Suppressor macrophage treated with lipopolysaccharide for 1 hour (primary cell): ENCODE measurements around the gene TMEM175.
A peak's percentile ranks its signal among the peaks of the same experiment; 100 is the strongest.
"Not testable (repeated sequence)": the region's sequence is repeated elsewhere in the genome, so short reads cannot be mapped to it uniquely, and the experiment has no call there.

Source experiments
- DNase-seq, 3 donors: peaks; one replicate each; pipeline ENCODE4 v3.0.0-alpha.2; 2020 to 2022

Gene TMEM175

GRCh38 chr4:972651-973424 is 40.6 kb downstream of the TMEM175 start:
- peak in 2 of 3 donors; percentile 45 to 65 for DNase-seq

- peak; percentile 93 to 98 (median 98) for DNase-seq
These were observed 41.5 kb downstream of the TMEM175 start, which contains the start of gene DGKQ for GRCh38 chr4:973431-974397. Gene DGKQ, minus strand, starts transcription at chr4:973569. Its CDS starts 87 bp downstream, at chr4:973482.

GRCh38 chr4:974668-975067 is 42.4 kb downstream of the TMEM175 start:
- DNase-seq: no peak

- DNase-seq: not testable (repeated sequence)
These were observed 43.8 kb downstream of the TMEM175 start for GRCh38 chr4:976016-976415.

GRCh38 chr4:978957-979701 is 46.9 kb downstream of the TMEM175 start:
- DNase-seq: peak; percentile 71 to 81 (median 77)

DNA sequence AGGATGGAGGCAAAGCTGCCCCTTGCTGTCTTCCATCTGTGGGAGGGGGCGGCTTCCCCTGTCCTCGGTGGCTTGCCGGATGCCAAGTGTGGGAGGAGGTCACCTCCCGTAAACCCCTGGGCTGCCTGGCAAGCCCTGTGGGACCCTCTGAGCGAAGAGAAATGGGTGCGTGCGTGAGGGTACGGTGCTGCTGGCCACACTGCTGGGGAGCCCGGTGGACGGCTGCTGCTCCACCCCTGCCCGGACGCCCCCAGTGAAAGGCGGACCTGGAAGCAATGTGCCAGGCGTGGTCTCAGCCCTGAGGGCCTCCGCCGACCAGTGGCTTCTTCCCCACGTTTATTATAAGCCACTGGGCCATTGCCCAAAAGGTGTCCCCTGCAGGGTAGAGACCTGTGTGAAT is 50.0 kb downstream of the TMEM175 start:
- DNase-seq: no peak

GRCh38 chr4:982814-983213 is 50.6 kb downstream of the TMEM175 start:
- DNase-seq: no peak

GRCh38 chr4:984336-985054 is 52.2 kb downstream of the TMEM175 start:
- DNase-seq: no peak

DNA sequence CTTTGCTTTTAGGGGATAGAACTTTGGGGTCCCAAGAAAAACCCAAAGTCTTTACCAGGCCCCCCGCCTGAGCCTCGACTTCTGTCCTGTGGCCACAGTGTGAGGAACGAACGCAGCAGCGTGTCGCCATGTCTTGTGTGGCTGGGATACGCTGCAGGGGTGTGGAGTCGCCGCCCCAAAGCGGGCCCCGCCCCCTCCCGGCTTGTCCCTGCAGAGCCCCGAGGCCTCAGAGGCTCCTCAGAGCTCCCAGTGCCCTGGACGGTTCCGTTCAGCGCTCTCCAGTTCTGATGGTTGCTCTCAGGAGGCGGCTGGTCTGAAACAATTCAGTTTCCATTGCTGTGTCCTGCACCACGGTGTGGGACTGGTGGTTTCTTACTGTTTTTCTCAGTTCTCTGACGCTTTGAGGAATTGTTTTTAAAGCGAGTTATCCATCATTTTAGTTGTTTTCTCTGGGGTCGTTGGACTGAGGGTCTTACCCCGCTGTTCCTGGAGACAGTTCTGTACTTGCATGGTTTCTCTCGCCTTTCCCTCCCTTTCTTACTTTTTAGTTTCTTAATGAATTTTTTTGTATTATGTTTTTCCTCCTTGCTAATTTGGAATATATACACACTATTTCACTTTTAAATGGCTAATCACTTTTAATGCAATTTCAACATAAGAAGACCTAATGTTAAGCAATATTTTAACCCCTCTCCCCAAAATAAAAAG is 53.0 kb downstream of the TMEM175 start:
- peak; percentile 75 to 91 (median 81) for DNase-seq

GRCh38 chr4:986428-986878 is 54.2 kb downstream of the TMEM175 start:
- no peak for DNase-seq

- DNase-seq: peak; percentile 81 to 95 (median 91)
These were observed 54.8 kb downstream of the TMEM175 start, which contains the start of gene IDUA for GRCh38 chr4:986879-987623. Gene IDUA, plus strand, starts transcription at chr4:987044. Its CDS starts 41 bp downstream, at chr4:987085.

DNA sequence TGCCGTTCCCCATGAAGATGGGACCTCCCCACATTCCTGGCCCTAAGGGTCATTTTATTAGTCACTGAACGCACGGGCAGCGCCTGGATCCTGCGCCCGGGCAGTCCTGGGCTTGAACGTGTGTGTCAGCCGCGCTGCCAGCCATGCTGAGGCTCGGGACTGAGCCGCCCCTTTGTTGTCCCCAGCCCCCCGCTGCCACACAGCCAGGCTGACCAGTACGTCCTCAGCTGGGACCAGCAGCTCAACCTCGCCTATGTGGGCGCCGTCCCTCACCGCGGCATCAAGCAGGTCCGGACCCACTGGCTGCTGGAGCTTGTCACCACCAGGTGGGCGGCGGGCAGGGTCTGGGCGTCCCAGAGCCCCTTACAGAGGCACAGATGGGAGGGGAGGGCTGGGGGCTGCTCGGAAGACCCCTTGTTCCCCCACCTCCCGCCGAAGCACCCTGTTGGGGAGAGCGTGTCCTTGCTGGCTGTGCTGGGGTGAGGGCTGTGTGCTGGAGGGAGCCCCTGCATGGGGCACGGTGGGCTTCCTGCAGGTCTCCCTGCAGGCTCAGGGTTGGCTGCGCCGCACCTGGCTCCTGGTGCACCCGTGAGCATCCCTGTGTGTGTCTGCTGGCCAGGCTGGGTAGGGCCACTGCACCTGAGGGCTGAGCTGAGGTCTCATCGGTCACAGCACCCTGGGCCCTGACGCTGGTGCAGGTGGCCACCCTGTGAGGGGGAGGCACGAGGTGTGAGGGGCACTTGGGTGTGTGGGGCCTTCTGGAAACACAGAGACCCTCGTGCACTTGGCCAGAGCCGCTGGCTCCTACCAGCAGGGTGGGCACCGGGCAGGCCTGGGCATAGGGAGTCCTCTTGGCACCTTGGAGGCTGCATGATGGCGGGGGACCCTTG is 55.6 kb downstream of the TMEM175 start:
- no peak for DNase-seq

- DNase-seq: no peak
These were observed 56.8 kb downstream of the TMEM175 start for GRCh38 chr4:988726-989721.

DNA sequence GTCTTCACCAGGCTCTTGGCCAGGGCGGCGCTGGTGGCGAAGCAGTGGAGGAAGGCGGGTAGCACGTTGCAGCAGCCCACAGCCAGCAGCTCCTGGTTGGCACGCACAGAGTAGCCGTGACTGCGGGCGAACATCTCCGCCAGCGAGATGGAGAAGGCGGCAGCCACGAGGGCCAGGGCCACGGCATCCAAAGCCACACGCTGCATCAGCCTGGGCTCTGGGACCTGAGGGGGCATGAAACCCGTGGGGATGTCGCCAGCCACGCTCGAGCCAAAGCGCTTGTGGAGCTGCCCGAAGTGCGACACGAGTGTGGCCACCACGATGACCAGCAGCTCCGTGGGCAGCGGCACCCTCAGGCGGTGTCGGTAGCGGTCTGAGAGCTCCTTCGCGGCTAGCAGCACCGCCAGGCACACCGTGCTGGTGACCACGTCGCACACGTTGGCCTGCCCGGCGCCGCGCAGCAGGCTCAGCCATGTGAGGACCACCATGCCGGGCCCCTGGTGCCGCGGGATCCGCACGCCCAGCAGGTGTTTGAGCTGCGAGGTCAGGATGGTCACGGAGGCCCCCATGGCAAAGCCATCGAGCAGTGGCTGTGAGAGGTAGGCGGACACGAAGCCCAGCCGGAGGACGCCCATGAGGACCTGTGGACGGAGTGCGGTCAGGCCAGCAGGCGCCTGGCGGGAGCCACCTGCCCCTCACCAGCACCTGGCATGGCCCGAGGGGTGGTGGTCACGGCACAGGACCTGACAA is 57.6 kb downstream of the TMEM175 start:
- no peak for DNase-seq

GRCh38 chr4:990746-991367 is 58.6 kb downstream of the TMEM175 start:
- DNase-seq: no peak

- no peak for DNase-seq
These were observed 59.4 kb downstream of the TMEM175 start for GRCh38 chr4:991451-992296.
